AG04450 (cell line): Measurements from ENCODE around the gene DYNLT2B. TPM values are rescaled to one million over a fixed set of nuclear protein-coding genes. Genes with fewer than 3 reads are reported as not detected.

Experiments
- CTCF ChIA-PET: fragments of 300-600, 350-600 bp; formaldehyde crosslinking; extraction: SDS; loops from one replicate; lab custom pipeline; 2022; ENCODE audit warnings: antibody characterized with exemption, inconsistent platforms; lab: Charles Lee
- POLR2A ChIA-PET: fragments of 350-600 bp; formaldehyde crosslinking; extraction: SDS; loops from one replicate; lab custom pipeline; 2021; ENCODE audit warnings: antibody characterized with exemption, inconsistent platforms; lab: Yijun Ruan, JAX
- DNase-seq: peaks from one replicate; pipeline ENCODE4 v3.0.0-alpha.2; 2011; ENCODE audit warnings: low read depth, low spot score
- H3K27ac ChIP-seq: one replicate; pipeline ENCODE4 v1.5.1; 2012; ENCODE audit warnings: low read depth, low read length, control low read depth
- H3K27me3 ChIP-seq: one replicate; pipeline ENCODE4 v1.6.0; 2012; ENCODE audit warnings: low read length; ENCODE audit not compliant: control insufficient read depth, insufficient read depth
- H3K4me3 ChIP-seq: 2 replicates; pipeline ENCODE4 v1.5.1; 2011; ENCODE audit warnings: mild to moderate bottlenecking, low read depth, low read length, control low read depth
- H3K9me3 ChIP-seq: 2 replicates; pipeline ENCODE4 v1.5.1; 2012; ENCODE audit warnings: low read length; ENCODE audit not compliant: control insufficient read depth, insufficient read depth
- CTCF ChIP-seq: IDR thresholded peaks from 2 replicates; pipeline ENCODE4 v1.5.1; 2011; ENCODE audit warnings: low read depth, low read length, control low read depth, inconsistent platforms
- polyA plus RNA-seq: library from polyadenylated mRNA; depleted of rRNA; stranded (reverse); fragments of >200 nt; gene quantifications from 2 replicates; pipeline ENCODE4 v1.2.3, GENCODE V29; 2011

The DYNLT2B gene
- polyA plus RNA-seq, 1 experiment = 9.8 TPM

- no peak for DNase-seq
- CTCF ChIA-PET = no interaction called here
- POLR2A ChIA-PET = no interaction called here
These were observed 38.5 kb upstream of the DYNLT2B start for GRCh38 chr3:196356556-196356955.

GRCh38 chr3:196355668-196356067 lies 37.6 kb upstream of the DYNLT2B start:
- Histone ChIP-seq H3K27me3 (no peaks in the 10 kb centered on the region), H3K4me3 (no peak overlapping the region), H3K27ac (no peak overlapping the region), H3K9me3 (no peaks in the 10 kb centered on the region)
- no peak for TF ChIP-seq CTCF
- DNase-seq = no peak
- ChIA-PET POLR2A (no interaction called here), CTCF (no interaction called here)

More at GRCh38 chr3:196356556-196356955, 38.5 kb upstream of the DYNLT2B start:
- H3K27ac ChIP-seq = no peak overlapping the region
- H3K4me3 ChIP-seq = no peak overlapping the region
- no peaks in the 10 kb centered on the region for H3K9me3 ChIP-seq
- no peaks in the 10 kb centered on the region for H3K27me3 ChIP-seq
- TF ChIP-seq CTCF = no peak

GRCh38 chr3:196354132-196354531 lies 36.1 kb upstream of the DYNLT2B start:
- no peak overlapping the region for H3K4me3 ChIP-seq
- TF ChIP-seq CTCF = no peak
- no peaks in the 10 kb centered on the region for H3K27me3 ChIP-seq
- no peak overlapping the region for H3K27ac ChIP-seq
- ChIA-PET CTCF (no interaction called here), POLR2A (no interaction called here)
- H3K9me3 ChIP-seq = no peaks in the 10 kb centered on the region
- no peak for DNase-seq

- DNase-seq = no peak
- POLR2A ChIA-PET = no interaction called here
- H3K4me3 ChIP-seq = no peak overlapping the region
- no peaks in the 10 kb centered on the region for H3K27me3 ChIP-seq
- CTCF ChIA-PET = interaction anchor here (0.8 kb wide), 1 partner anchor 18 kb away, joined by 5 read pairs; no protein-coding TSS in a partner anchor
- H3K27ac ChIP-seq = no peak overlapping the region
- no peak for TF ChIP-seq CTCF
- no peaks in the 10 kb centered on the region for H3K9me3 ChIP-seq
These were observed 33.5 kb upstream of the DYNLT2B start for GRCh38 chr3:196351541-196351940.

GRCh38 chr3:196350067-196350466 lies 32.0 kb upstream of the DYNLT2B start:
- H3K27ac ChIP-seq = no peak overlapping the region
- no peaks in the 10 kb centered on the region for H3K27me3 ChIP-seq
- no peak overlapping the region for H3K4me3 ChIP-seq
- no peak for DNase-seq
- CTCF ChIA-PET = no interaction called here
- POLR2A ChIA-PET = no interaction called here
- no peak for TF ChIP-seq CTCF
- no peaks in the 10 kb centered on the region for H3K9me3 ChIP-seq
